Caco-2 (cell line): Measurements from ENCODE around the gene CD52. TPM values are rescaled to one million over a fixed set of nuclear protein-coding genes. Genes with fewer than 3 reads are reported as not detected.

ENCODE experiments used
- BruUV-seq: library from RNA; stranded (reverse); fragments of 400-500 nt; replicated peaks from 2 replicates; lab custom pipeline; 2021; lab: Mats Ljungman, UMichigan
- CTCF ChIA-PET: fragments of 300-600 bp; sonication (Branson Sonifier 250); formaldehyde crosslinking; loops from one replicate; lab custom pipeline; 2022; ENCODE audit warnings: antibody characterized with exemption; lab: Charles Lee
- POLR2A ChIA-PET: fragments of 300-600 bp; sonication (Branson Sonifier 250); formaldehyde crosslinking; loops from one replicate; lab custom pipeline; 2022; ENCODE audit warnings: antibody characterized with exemption; lab: Charles Lee
- DNase-seq, 2 experiments: peaks; one replicate each; pipeline versions ENCODE4 v3.0.0 to v3.0.0-alpha.2; 2020 to 2022
- H3K27me3 ChIP-seq: replicated peaks from 2 replicates; pipeline ENCODE4 v1.6.0; 2011; ENCODE audit warnings: low read length; ENCODE audit not compliant: control insufficient read depth, insufficient read depth
- H3K36me3 ChIP-seq: 2 replicates; pipeline ENCODE4 v1.5.1; 2011; ENCODE audit warnings: low read length; ENCODE audit not compliant: control insufficient read depth, insufficient read depth
- H3K4me1 ChIP-seq: fragments of 250-450 bp; sonication (Bioruptor Pico); 2 replicates; pipeline ENCODE4 v1.5.1; 2020; ENCODE audit warnings: mild to moderate bottlenecking
- H3K4me3 ChIP-seq: 2 replicates; pipeline ENCODE4 v1.5.1; 2011; ENCODE audit warnings: low read depth, mild to moderate bottlenecking, control low read depth, low read length
- H3K9me3 ChIP-seq: fragments of 250-450 bp; sonication (Bioruptor Pico); 2 replicates; pipeline ENCODE4 v1.5.1; 2020; ENCODE audit warnings: mild to moderate bottlenecking, moderate library complexity
- H3K27ac Mint-ChIP-seq: one replicate; pipeline ENCODE4 v1.8.0; 2022; ENCODE audit warnings: mixed read lengths; ENCODE audit not compliant: unreplicated experiment
- H3K27me3 Mint-ChIP-seq: one replicate; pipeline ENCODE4 v1.8.0; 2022; ENCODE audit warnings: mixed read lengths; ENCODE audit not compliant: insufficient read depth, unreplicated experiment
- H3K36me3 Mint-ChIP-seq: one replicate; pipeline ENCODE4 v1.8.0; 2022; ENCODE audit warnings: mild to moderate bottlenecking, mixed read lengths; ENCODE audit not compliant: insufficient read depth, unreplicated experiment
- H3K4me1 Mint-ChIP-seq: one replicate; pipeline ENCODE4 v1.8.0; 2022; ENCODE audit warnings: low read depth, mixed read lengths; ENCODE audit not compliant: unreplicated experiment
- H3K4me3 Mint-ChIP-seq: one replicate; pipeline ENCODE4 v1.8.0; 2022; ENCODE audit warnings: mild to moderate bottlenecking, moderate library complexity, mixed read lengths; ENCODE audit not compliant: unreplicated experiment
- H3K9me3 Mint-ChIP-seq: one replicate; pipeline ENCODE4 v1.8.0; 2022; ENCODE audit warnings: mixed read lengths; ENCODE audit not compliant: unreplicated experiment
- CTCF ChIP-seq, 2 experiments: fragments of 200-600 bp in 1 of 2; IDR thresholded peaks; 1 replicate in 1 of 2; 2 replicates in 1 of 2; pipeline versions ENCODE4 v1.5.1 to v1.8.0; 2011 to 2022; ENCODE audit warnings: antibody characterized with exemption in 1 of 2, control low read depth in 1 of 2, inconsistent platforms in 1 of 2, low read depth in 1 of 2, low read length in 1 of 2, mild to moderate bottlenecking in 1 of 2, moderate library complexity in 1 of 2; ENCODE audit not compliant: insufficient read depth in 1 of 2, severe bottlenecking in 1 of 2, unreplicated experiment in 1 of 2
- intact Hi-C: fragments of 100-400 bp; cut with micrococcal nuclease; formaldehyde crosslinking; loops from one replicate; pipeline ENCODE4 v1.10.0; 2022; ENCODE audit not compliant: unreplicated experiment
- total RNA-seq: library from RNA; stranded (reverse); gene quantifications from 2 replicates; pipeline ENCODE4 v1.2.3, GENCODE V29; 2022

CD52 gene
- total RNA-seq, 1 experiment from 2014 or later: not detected

GRCh38 chr1:26320896-26321295 is 3.1 kb downstream of the CD52 start:
- Mint-ChIP-seq H3K27me3 (no peaks in the 10 kb centered on the region), H3K9me3 (no peaks in the 10 kb centered on the region), H3K4me3 (no peak overlapping the region), H3K36me3 (peaks cover 79% of the 10 kb centered on the region), H3K4me1 (no peaks in the 10 kb centered on the region), H3K27ac (no peak overlapping the region)
- ChIA-PET CTCF (interaction anchor here (0.6 to 1.3 kb wide), 2 partner anchors 36 to 62 kb away, joined by 3 to 8 read pairs; no protein-coding TSS in a partner anchor), POLR2A (no interaction called here)
- H3K4me1 ChIP-seq: no peaks in the 10 kb centered on the region
- H3K27me3 ChIP-seq: no peaks in the 10 kb centered on the region
- H3K9me3 ChIP-seq: no peaks in the 10 kb centered on the region
- no peaks in the 10 kb centered on the region for H3K36me3 ChIP-seq
- DNase-seq: no peak
- BruUV-seq: no TSS peak
- intact Hi-C loops: loop anchor here (1.0 kb wide), 2 partner anchors 36 to 46 kb away; no protein-coding TSS in a partner anchor
- no peak for TF ChIP-seq CTCF (IDR thresholded peaks at IDR 0.05; ENCODE audit: insufficient read depth in 1 of 2, low read depth in 1 of 2, low read length in 1 of 2, severe bottlenecking in 1 of 2, unreplicated experiment in 1 of 2)
- H3K4me3 ChIP-seq: no peak overlapping the region

DNA sequence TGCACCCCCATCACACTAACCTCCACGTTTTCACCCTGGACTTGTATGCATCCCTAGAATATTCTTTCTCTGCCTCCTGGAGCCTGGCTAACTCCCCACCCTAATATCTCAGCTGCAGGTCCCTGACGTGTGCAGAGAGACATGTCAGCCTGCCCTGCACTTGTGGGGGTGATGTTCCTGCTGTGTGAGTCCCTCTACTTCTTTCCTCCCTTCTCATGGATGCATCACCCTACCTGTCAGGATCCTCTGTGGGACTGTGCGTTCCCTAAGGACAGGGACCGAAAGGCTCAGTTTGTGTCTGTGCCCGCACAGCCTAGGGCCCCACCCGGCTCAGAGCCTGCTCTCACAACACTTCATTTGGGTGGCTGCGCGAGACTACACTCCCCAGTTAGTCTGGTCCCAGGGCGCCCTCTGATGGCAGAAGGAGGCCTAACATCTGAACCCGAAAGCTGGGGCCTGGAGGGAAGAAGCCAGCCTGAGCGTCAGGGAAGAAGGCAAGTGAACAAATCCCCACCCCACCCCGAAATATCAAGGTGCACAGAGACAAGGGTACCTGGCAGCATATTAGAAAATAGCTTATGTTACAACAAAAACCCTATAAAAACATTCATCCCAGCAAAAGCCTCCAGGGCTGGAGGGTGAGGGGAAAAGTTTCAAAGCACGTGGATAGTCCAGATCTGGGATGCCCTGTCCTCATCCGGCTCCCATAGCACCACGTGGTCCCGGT is 3.7 kb downstream of the CD52 start:
- Mint-ChIP-seq H3K9me3 (no peaks in the 10 kb centered on the region), H3K4me3 (no peak overlapping the region), H3K4me1 (no peaks in the 10 kb centered on the region), H3K27me3 (no peaks in the 10 kb centered on the region), H3K36me3 (peaks cover 85% of the 10 kb centered on the region), H3K27ac (peak overlapping the region; percentile 14)
- CTCF ChIA-PET: interaction anchor here (0.6 to 1.3 kb wide), 3 partner anchors 36 to 176 kb away, joined by 3 to 8 read pairs (median 4); no protein-coding TSS in a partner anchor
- no peaks in the 10 kb centered on the region for H3K4me1 ChIP-seq
- intact Hi-C loops: loop anchor here (1.0 kb wide), 2 partner anchors 36 to 46 kb away; no protein-coding TSS in a partner anchor
- no peaks in the 10 kb centered on the region for H3K36me3 ChIP-seq
- peak; percentile 72 for TF ChIP-seq CTCF (IDR thresholded peaks at IDR 0.05; ENCODE audit: insufficient read depth in 1 of 2, low read depth in 1 of 2, low read length in 1 of 2, severe bottlenecking in 1 of 2, unreplicated experiment in 1 of 2)
- DNase-seq: peak; percentile 77 to 83
- H3K27me3 ChIP-seq: no peaks in the 10 kb centered on the region
- no peak overlapping the region for H3K4me3 ChIP-seq
- no peaks in the 10 kb centered on the region for H3K9me3 ChIP-seq
- POLR2A ChIA-PET: no interaction called here
- BruUV-seq: no TSS peak

GRCh38 chr1:26322042-26322331 is 4.2 kb downstream of the CD52 start:
- H3K36me3 Mint-ChIP-seq: peaks cover 90% of the 10 kb centered on the region
- H3K27ac Mint-ChIP-seq: no peak overlapping the region
- no peaks in the 10 kb centered on the region for H3K4me1 Mint-ChIP-seq
- no peak overlapping the region for H3K4me3 ChIP-seq
- TF ChIP-seq CTCF (IDR thresholded peaks at IDR 0.05; ENCODE audit: insufficient read depth in 1 of 2, low read depth in 1 of 2, low read length in 1 of 2, severe bottlenecking in 1 of 2, unreplicated experiment in 1 of 2): no peak
- no peaks in the 10 kb centered on the region for H3K27me3 ChIP-seq
- no peak for DNase-seq
- no peak overlapping the region for H3K4me3 Mint-ChIP-seq
- H3K9me3 ChIP-seq: no peaks in the 10 kb centered on the region
- H3K9me3 Mint-ChIP-seq: no peaks in the 10 kb centered on the region
- intact Hi-C loops: no loop called here
- H3K36me3 ChIP-seq: no peaks in the 10 kb centered on the region
- no TSS peak for BruUV-seq
- no peaks in the 10 kb centered on the region for H3K27me3 Mint-ChIP-seq
- H3K4me1 ChIP-seq: no peaks in the 10 kb centered on the region
- ChIA-PET CTCF (interaction anchor here (0.6 to 1.3 kb wide), 3 partner anchors 37 to 177 kb away, joined by 3 to 8 read pairs (median 4); no protein-coding TSS in a partner anchor), POLR2A (no interaction called here)
